Stimulated activated CD4-positive, alpha-beta T cell treated with anti-CD3 and anti-CD28 coated beads, Interleukin-1b, Interleukin-23, amount 100 ng/mL, for 24 hours (primary cell): ENCODE measurements around the gene TEN1.
A peak's percentile ranks its signal among the peaks of the same experiment; 100 is the strongest.
"Not testable (repeated sequence)": the region's sequence is repeated elsewhere in the genome, so short reads cannot be mapped to it uniquely, and the experiment has no call there.

ENCODE experiments used
- DNase-seq, 4 experiments: peaks; one replicate each; pipeline ENCODE4 v3.0.0-alpha.2; 2020; ENCODE audit warnings: low read depth in 4 of 4, low spot score in 1 of 4

TEN1 gene, protein sequence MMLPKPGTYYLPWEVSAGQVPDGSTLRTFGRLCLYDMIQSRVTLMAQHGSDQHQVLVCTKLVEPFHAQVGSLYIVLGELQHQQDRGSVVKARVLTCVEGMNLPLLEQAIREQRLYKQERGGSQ

GRCh38 chr17:75978938-75979704 lies at the start of gene TEN1, which contains the start of gene ACOX1:
TEN1 (plus strand) TSS chr17:75979240; CDS start chr17:75986193, 6,953 bp downstream.
ACOX1 (minus strand) TSS chr17:75979166; CDS start chr17:75979073, 93 bp downstream.
- DNase-seq = peak; percentile 88 to 98 (median 94)

DNA sequence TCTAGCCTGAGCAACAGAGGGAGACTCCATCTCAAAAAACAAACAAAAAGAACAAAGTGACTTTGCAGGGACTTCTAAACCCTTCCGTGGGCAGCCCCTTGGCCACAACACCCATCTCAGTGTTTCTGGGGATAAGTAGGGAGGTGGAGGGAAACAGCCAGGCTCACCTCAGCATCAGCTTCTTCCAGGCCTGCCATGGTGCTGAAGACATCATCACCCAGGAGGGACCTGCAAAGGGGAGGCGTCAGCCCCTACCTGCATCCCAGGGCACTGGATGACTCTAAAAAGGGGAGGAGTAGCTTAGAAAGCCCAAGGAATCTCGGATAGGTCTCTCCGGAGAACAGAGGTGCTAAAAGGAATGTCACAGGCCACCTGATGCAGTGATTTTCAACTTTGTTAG lies 48.0 kb upstream of the TEN1 start:
- DNase-seq = no peak

GRCh38 chr17:75932852-75933251 lies 46.2 kb upstream of the TEN1 start:
- no peak for DNase-seq

DNA sequence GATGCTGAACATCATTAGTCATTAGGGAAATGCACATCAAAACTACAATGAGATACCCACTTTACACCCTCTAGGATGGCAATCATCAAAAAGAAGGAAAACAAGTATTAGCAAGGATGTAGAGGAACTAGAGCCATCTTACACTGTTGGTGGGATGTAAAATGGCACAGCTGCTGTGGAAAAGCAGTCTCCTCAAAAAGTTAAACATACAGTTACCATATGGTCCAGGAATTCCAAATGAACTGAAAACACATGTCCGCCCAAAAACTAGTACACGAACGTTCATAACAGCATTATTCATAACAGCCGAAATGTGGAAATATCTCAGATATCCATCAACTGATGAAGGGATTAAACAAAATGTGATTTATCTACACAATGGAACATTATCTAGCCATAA lies 45.2 kb upstream of the TEN1 start:
- no peak for DNase-seq

DNA sequence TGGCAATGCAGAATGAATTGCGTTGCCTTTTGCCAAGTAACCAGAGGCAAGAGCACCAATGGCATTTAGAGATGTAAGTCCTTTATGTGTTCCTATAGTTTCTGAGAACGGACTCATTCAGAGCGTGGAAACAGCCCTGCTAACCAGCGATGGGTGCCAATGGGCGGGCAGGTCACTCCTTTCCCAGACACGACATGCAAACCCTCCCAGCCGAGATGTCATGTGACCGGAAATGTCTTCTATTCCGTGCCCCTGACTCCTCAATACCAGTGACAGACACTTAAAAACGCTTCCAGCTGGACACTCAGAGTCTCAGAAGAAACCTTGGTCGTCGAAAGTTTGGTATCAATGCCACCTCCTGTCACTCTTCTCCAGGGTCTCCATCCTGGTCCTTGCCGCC lies 41.4 kb upstream of the TEN1 start:
- DNase-seq = no peak

GRCh38 chr17:75940727-75941441 lies 38.2 kb upstream of the TEN1 start, which contains the start of gene FBF1:
FBF1 (minus strand) TSS chr17:75941042; CDS start chr17:75938149, 2,893 bp downstream.
- DNase-seq = peak; percentile 75 to 91 (median 81)

DNA sequence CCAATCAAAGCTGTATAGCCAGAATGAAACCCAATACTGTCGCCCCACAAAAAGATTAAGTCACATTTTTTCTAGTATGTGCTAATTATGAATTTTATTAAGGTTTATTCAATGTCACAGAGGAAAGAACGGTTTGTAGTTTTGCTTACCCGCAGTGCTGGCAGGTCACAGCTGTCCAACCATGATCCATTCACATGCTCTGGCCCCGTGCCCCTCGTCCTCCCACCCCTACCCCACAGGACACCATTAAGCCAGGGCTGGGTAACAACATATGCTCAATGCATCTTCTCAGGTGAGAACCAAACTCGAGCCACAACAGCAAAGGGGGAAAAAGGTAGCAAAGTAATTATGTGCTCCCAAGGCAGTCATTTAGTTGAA lies 37.6 kb upstream of the TEN1 start:
- no peak for DNase-seq

DNA sequence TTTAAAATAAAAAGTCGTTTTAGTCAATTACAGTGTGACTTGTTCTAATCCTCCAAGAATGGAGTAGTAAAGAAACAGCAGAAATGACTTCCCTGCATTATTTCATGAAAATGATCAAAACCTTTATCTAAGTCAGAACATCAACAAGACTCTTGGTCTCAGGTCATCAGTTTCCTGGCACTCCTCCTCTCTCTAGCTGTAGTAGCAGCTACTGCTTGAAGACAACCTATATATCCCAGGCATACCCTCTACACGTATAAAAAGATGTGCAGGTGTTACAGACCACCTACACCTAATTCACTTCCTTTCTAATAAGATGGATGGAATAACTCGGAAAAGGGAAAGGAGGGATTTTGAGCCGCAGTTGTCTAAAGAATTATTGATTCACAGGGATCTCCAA lies 36.6 kb upstream of the TEN1 start:
- no peak for DNase-seq

DNA sequence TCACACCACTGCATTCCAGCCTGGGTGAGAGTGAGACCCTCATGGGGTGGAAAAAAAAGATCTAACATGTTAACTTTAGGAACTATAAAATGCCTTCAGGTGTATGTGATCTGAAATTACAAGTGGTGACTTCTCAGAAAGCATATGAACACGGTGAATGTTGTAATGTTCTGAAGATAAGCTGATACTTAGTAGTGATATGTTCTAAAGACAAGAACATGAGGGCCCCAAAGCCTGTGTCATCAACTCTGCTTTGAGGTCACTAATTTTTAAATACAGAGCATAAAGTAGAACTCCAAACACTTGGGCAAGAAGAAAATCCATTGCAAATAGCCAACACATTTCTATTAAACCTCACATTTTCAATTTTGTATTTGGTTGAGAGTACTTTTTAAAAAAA lies 35.5 kb upstream of the TEN1 start:
- no peak for DNase-seq

GRCh38 chr17:75945211-75945610 lies 33.8 kb upstream of the TEN1 start:
- DNase-seq = no peak

DNA sequence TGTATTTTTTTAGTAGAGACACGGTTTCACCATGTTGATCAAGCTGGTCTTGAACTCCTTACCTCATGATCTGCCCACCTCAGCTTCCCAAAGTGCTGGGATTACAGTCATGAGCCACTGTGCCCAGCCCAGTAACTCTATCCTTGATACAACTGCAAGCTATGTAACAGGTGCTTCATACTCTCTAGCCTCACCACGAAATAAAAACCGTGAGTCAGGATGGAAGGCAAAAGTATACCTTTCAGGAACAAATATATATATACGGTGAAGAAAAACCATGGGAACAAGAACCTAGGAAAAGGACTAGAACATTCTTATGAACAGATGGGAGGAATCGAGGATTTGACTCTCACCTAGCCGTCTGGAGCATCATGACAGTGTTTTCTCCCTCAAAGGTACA lies 28.6 kb upstream of the TEN1 start:
- no peak for DNase-seq

DNA sequence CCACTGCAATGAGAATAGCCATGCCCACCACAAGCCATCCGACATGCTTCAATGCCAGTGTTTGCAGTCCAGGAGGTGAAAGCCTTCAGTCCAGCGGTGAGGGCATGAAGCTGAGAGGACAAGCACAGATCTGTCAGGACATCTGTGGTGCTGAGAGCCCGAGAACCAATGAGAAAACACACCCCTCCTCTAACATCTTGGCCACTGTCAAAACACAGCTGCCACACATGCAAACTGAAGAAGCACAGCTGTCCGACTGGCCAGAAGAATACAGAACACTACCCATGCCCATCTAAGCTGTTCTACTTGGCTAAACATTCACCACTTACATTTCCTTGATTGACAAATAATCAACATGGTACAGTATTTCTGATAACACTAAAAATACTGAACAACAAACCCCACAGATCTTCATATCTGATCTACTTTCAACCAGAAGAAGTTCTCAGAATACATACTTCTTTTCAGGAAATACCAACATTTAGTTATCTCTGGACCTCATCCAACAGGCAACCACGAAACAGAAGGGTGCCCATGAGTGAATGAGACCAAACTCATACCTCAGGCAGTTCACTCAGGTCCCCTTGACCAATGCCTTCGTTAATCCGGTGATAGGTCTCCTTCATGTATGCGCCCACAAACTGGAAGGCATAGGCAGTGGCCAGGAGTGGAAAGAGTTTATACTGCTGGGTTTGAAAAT lies 28.0 kb upstream of the TEN1 start:
- DNase-seq = no peak

DNA sequence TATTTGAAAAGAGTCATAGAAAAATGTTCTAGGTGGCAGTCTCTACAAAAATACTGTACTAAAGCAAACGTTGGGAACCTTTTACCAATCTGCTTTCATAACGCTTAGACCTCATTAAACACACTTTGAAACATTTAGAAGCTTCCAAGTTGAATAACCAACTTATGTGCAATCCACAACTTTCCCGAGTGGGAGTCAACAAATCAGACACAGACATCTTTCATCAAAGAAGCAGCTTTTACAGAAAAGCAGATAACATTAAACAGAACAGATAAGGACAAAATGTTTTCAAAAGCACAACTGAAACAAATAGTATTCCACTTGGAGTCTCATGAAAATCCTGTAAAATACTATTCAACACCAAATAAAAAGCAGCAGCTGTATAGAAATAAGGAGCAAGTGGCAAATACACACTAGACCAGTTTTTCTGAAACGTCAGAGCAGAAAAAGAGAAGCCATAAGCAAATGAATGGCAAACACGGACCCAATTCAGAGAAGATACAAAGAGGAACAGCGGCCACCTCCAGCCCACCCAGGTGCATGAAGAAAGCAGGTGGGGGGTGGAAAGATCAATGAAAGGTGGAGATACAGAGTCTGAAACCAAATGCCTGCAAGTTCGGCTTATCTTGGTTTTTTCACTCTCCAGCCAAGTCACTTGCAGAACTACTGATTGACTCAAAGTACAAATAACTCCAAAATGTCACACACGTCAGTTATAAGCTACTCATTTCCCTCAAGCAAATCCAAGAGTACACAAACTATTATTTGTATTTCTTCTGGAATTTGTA lies 19.8 kb upstream of the TEN1 start:
- DNase-seq = no peak

GRCh38 chr17:75959839-75960511 lies 19.1 kb upstream of the TEN1 start:
- DNase-seq = no peak

- DNase-seq = no peak
Measured at GRCh38 chr17:75965468-75965867, 13.6 kb upstream of the TEN1 start.

GRCh38 chr17:75969044-75969443 lies 10.0 kb upstream of the TEN1 start:
- not testable (repeated sequence) for DNase-seq

GRCh38 chr17:75970011-75970523 lies 9.0 kb upstream of the TEN1 start:
- no peak for DNase-seq

GRCh38 chr17:75970626-75971025 lies 8.4 kb upstream of the TEN1 start:
- DNase-seq = no peak

DNA sequence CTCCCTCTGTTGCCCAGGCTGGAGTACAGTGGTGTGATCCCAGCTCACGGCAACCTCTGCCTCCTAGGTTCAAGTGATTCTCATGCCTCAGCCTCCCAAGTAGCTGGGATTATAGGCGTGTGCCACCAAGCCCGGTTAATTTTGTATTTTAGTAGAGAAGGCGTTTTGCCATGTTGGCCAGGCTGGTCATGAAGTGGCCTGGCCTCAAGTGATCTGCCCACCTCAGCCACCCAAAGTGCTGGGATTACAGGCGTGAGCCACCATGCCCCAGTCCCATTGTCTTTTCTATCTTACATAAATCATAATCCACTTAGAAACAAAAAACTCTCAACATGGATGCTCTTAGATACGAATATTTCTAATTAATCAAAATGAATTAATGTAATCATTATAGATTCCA lies 3.9 kb upstream of the TEN1 start:
- not testable (repeated sequence) for DNase-seq

DNA sequence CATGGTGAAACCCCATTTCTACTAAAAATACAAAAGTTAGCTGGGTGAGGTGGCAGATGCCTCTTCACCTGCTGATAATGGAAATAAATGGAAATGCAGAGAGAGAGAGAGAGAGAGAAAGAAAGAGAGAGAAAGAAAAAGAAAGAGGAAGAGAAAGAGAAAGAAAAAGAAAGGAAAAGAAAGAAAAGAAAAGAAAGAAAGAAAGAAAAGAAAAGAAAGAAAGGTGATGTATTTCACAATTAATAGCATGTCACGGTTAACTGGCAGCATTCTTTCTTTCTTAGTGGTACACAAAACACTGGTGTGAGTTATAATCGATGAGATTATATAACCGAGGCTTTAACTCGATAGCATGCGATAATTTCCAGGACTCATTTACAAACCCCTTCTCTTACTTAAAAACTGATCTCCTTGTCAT lies 3.3 kb upstream of the TEN1 start:
- DNase-seq = no peak
